Spinal cord (tissue), 10 donors: Measurements from ENCODE around the gene CDH13. TPM values are rescaled to one million over a fixed set of nuclear protein-coding genes. Genes with fewer than 3 reads are reported as not detected.

Experiments
- DNase-seq, 6 donors: peaks; one replicate each; pipeline versions ENCODE4 v3.0.0 to v3.0.0-alpha.2; 2013 to 2015; ENCODE audit warnings: low spot score in 6 of 6, low read depth in 4 of 6
- H3K27ac ChIP-seq: one replicate; pipeline ENCODE4 v1.5.1; 2013; ENCODE audit warnings: low read depth, low read length, control low read depth
- H3K27me3 ChIP-seq: one replicate; pipeline ENCODE4 v1.6.1; 2013; ENCODE audit warnings: low read length; ENCODE audit not compliant: control insufficient read depth, insufficient read depth
- H3K36me3 ChIP-seq: one replicate; pipeline ENCODE4 v1.6.1; 2013; ENCODE audit warnings: low read length; ENCODE audit not compliant: control insufficient read depth, insufficient read depth
- H3K4me1 ChIP-seq: one replicate; pipeline ENCODE4 v1.6.1; 2013; ENCODE audit warnings: low read length; ENCODE audit not compliant: control insufficient read depth, insufficient read depth
- H3K4me3 ChIP-seq: one replicate; pipeline ENCODE4 v1.5.1; 2013; ENCODE audit warnings: low read depth, low read length, control low read depth
- H3K9me3 ChIP-seq: one replicate; pipeline ENCODE4 v1.6.1; 2013; ENCODE audit warnings: low read length; ENCODE audit not compliant: control insufficient read depth, insufficient read depth
- WGBS: methylation state at CpG from one replicate; pipeline ENCODE4 v1.1.5; 2013; ENCODE audit warnings: missing lambda C conversion rate; ENCODE audit not compliant: insufficient coverage; 5-methylcytosine and 5-hydroxymethylcytosine counted together
- polyA plus RNA-seq, 2 donors: library from polyadenylated mRNA; unstranded; fragments of 120-200 nt; gene quantifications; one replicate each; pipeline ENCODE4 v1.2.1, GENCODE V29; 2013; ENCODE audit not compliant: insufficient read length in 2 of 2
- total RNA-seq, 2 donors: library from RNA; depleted of rRNA in 1 of 2; stranded (reverse); fragments of 120-200 nt in 1 of 2; fragments of >200 nt in 1 of 2; gene quantifications; one replicate each; pipeline versions ENCODE4 v1.2.3 to v1.2.4, GENCODE V29; 2013 to 2014
- donor health status: healthy.

Gene CDH13
- total and polyA plus RNA-seq, 4 donors: 34.5 to 82.3 (median 76.4) TPM

DNA sequence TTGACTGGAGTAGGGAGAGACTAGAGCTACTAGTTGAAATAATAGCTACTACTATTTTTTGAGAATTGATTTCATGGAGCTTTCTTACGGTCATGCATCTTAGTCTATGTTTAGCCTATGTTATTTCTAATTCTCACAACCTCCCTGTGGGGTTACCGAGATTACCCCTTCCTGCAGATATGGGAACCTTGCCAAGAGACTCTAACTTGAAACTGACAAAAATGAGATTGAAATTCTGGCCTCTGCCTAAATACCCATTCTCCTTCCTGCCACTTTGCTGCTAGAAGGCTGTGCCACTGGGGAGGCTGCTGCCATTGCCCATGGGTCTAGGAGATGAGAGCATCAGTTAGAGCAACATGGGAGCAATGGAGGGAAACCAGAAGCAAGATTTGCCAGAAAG lies 410.3 kb downstream of the CDH13 start:
- no peaks in the 10 kb centered on the region for H3K36me3 ChIP-seq
- H3K9me3 ChIP-seq: no peaks in the 10 kb centered on the region
- WGBS: 80% methylated on average over 2 of the region's 2 CpGs
- H3K4me3 ChIP-seq: no peak overlapping the region
- DNase-seq: no peak
- H3K27me3 ChIP-seq: no peaks in the 10 kb centered on the region
- H3K4me1 ChIP-seq: no peaks in the 10 kb centered on the region
- no peak overlapping the region for H3K27ac ChIP-seq

GRCh38 chr16:83037884-83038283 lies 411.1 kb downstream of the CDH13 start:
- no peak overlapping the region for H3K27ac ChIP-seq
- H3K4me3 ChIP-seq: no peak overlapping the region
- DNase-seq: no peak
- no peaks in the 10 kb centered on the region for H3K27me3 ChIP-seq
- no peaks in the 10 kb centered on the region for H3K4me1 ChIP-seq
- 100% methylated on average over 1 of the region's 2 CpGs for WGBS
- no peaks in the 10 kb centered on the region for H3K36me3 ChIP-seq
- H3K9me3 ChIP-seq: no peaks in the 10 kb centered on the region

DNA sequence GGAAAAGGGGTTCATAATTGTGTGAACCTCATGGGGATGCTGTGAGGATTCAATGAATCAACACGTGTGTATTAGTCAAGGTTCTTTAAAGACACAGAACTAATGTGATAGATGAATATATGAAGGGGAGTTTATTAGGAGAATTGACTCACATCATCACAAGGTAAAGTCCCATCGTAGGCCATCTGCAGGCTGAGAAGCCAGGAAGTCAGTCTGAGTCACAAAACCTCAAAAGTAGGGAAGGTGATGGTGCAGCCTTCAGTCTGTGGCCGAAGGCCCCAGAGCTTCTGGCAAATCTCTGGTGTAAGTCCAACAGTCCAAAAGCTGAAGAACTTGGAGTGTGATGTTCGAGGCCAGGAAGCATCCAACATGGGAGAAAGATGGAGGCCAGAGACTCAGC lies 413.4 kb downstream of the CDH13 start:
- WGBS: 82% methylated on average over 3 of the region's 4 CpGs
- H3K9me3 ChIP-seq: no peaks in the 10 kb centered on the region
- no peaks in the 10 kb centered on the region for H3K36me3 ChIP-seq
- no peak overlapping the region for H3K27ac ChIP-seq
- no peaks in the 10 kb centered on the region for H3K4me1 ChIP-seq
- no peaks in the 10 kb centered on the region for H3K27me3 ChIP-seq
- DNase-seq: no peak
- H3K4me3 ChIP-seq: no peak overlapping the region

DNA sequence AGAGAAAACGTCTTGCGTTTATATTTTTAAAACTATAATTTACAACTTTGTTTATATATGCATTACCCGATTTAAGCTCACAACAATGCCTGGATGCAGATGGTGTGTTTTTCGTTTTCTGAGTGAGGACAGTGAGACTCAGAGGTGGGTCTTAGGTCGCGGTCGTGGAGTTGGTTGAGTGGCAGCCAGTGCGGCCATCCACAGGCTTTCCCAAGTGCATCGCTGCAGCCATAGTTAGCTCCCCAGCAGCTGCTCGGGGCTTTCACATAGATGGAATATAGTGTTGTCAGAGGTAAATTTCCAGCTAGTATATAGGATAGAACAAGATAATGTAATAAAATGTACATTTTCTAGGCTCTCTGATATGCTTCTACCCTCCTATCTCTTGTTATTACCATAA lies 417.8 kb downstream of the CDH13 start:
- WGBS: 76% methylated on average over 2 of the region's 10 CpGs
- Histone ChIP-seq H3K4me1 (no peaks in the 10 kb centered on the region), H3K27ac (no peak overlapping the region), H3K36me3 (no peaks in the 10 kb centered on the region), H3K9me3 (no peaks in the 10 kb centered on the region), H3K27me3 (no peaks in the 10 kb centered on the region), H3K4me3 (no peak overlapping the region)
- DNase-seq: no peak

DNA sequence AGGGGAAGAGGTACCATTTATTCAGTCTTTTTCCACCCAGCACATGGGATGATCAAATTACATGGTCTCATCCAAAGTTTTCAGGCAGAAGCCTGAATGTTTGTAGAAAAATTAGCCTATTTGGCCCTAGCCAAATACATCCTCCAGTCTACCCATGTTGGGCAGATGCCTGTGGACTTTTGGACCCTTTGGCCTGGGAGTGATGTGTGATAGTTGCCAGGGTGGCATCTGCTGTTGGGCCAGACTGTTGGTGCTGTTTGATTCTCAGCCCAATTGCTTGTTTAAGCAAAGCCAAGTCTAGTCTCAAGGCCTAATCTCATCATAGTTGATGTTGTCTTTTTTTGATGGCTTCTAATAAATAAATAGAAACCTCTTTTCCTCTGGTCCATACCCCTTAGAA lies 419.0 kb downstream of the CDH13 start:
- DNase-seq: peak in 2 of 6 donors; percentile 42 to 47
- Histone ChIP-seq H3K36me3 (no peaks in the 10 kb centered on the region), H3K27me3 (no peaks in the 10 kb centered on the region), H3K27ac (no peak overlapping the region), H3K9me3 (no peaks in the 10 kb centered on the region), H3K4me3 (no peak overlapping the region), H3K4me1 (no peaks in the 10 kb centered on the region)

- DNase-seq: no peak
- WGBS: 50% methylated on average over 1 of the region's 2 CpGs
These were observed 419.9 kb downstream of the CDH13 start for GRCh38 chr16:83046664-83047063.

GRCh38 chr16:83051451-83051850 lies 424.7 kb downstream of the CDH13 start:
- WGBS: no CpG with 5 or more reads among the region's 2 CpGs
- Histone ChIP-seq H3K36me3 (no peaks in the 10 kb centered on the region), H3K27me3 (no peaks in the 10 kb centered on the region), H3K4me3 (no peak overlapping the region), H3K9me3 (no peaks in the 10 kb centered on the region), H3K27ac (no peak overlapping the region), H3K4me1 (no peaks in the 10 kb centered on the region)
- no peak for DNase-seq

More at GRCh38 chr16:83046664-83047063, 419.9 kb downstream of the CDH13 start:
- Histone ChIP-seq H3K4me1 (no peaks in the 10 kb centered on the region), H3K9me3 (no peaks in the 10 kb centered on the region), H3K4me3 (no peak overlapping the region), H3K27me3 (no peaks in the 10 kb centered on the region), H3K27ac (no peak overlapping the region), H3K36me3 (no peaks in the 10 kb centered on the region)

GRCh38 chr16:83054283-83054682 lies 427.5 kb downstream of the CDH13 start:
- no peaks in the 10 kb centered on the region for H3K9me3 ChIP-seq
- no peaks in the 10 kb centered on the region for H3K36me3 ChIP-seq
- no CpG with 5 or more reads among the region's 2 CpGs for WGBS

DNA sequence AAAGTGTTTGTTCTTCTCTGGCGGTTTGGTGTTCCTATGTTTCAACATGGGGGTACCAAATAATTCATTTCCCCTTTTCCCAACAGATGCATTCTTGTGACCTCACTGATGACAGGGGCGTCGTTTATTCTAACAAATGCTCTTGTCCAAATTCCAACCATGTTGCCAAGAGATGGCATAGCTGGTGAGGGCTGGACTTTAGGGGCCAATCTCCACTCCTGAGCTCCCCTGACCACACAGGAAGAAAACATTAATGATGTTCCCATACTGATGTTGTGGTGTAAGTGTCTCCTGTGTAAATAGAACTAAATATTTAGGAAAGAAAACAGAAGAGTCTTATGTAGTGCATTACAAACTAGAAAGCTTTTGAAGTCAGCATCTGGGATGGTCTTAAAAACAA lies 431.6 kb downstream of the CDH13 start:
- H3K27me3 ChIP-seq: no peaks in the 10 kb centered on the region
- H3K4me1 ChIP-seq: no peaks in the 10 kb centered on the region
- no CpG with 5 or more reads among the region's 3 CpGs for WGBS
- no peaks in the 10 kb centered on the region for H3K9me3 ChIP-seq
- H3K4me3 ChIP-seq: no peak overlapping the region
- no peak for DNase-seq
- H3K36me3 ChIP-seq: no peaks in the 10 kb centered on the region
- H3K27ac ChIP-seq: no peak overlapping the region

More at GRCh38 chr16:83054283-83054682, 427.5 kb downstream of the CDH13 start:
- no peaks in the 10 kb centered on the region for H3K27me3 ChIP-seq
- no peaks in the 10 kb centered on the region for H3K4me1 ChIP-seq
- H3K4me3 ChIP-seq: no peak overlapping the region
- DNase-seq: no peak
- no peak overlapping the region for H3K27ac ChIP-seq

DNA sequence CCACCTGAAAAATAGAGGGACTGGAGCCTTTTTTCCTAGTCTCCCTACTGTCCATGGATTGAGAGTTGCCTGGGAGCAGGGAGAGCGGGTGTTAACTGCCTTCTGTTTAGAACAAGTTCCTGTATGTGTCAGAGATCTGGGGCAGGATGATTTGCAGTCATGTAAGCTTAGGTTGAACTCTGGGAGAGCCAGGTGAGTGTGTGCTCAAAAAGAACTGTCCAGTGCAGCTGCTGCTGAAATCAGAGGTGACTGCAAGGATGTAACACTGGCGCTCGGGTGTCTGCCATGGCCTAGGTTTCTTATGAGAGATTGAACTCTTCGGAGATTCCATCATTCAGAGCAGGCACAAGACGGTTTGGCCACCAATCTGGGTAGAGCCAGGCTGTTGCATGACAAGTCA lies 432.5 kb downstream of the CDH13 start:
- no peaks in the 10 kb centered on the region for H3K27me3 ChIP-seq
- H3K9me3 ChIP-seq: no peaks in the 10 kb centered on the region
- WGBS: 96% methylated on average over 5 of the region's 5 CpGs
- no peak overlapping the region for H3K27ac ChIP-seq
- DNase-seq: no peak
- no peak overlapping the region for H3K4me3 ChIP-seq
- H3K36me3 ChIP-seq: no peaks in the 10 kb centered on the region
- H3K4me1 ChIP-seq: no peaks in the 10 kb centered on the region
